Caco-2 (cell line): ENCODE data around the gene RAB11FIP4. TPM values are rescaled to one million over a fixed set of nuclear protein-coding genes. Genes with fewer than 3 reads are reported as not detected.

Experiments
- BruUV-seq: library from RNA; stranded (reverse); fragments of 400-500 nt; replicated peaks from 2 replicates; lab custom pipeline; 2021; lab: Mats Ljungman, UMichigan
- CTCF ChIA-PET: fragments of 300-600 bp; sonication (Branson Sonifier 250); formaldehyde crosslinking; loops from one replicate; lab custom pipeline; 2022; ENCODE audit warnings: antibody characterized with exemption; lab: Charles Lee
- POLR2A ChIA-PET: fragments of 300-600 bp; sonication (Branson Sonifier 250); formaldehyde crosslinking; loops from one replicate; lab custom pipeline; 2022; ENCODE audit warnings: antibody characterized with exemption; lab: Charles Lee
- DNase-seq, 2 experiments: peaks; one replicate each; pipeline versions ENCODE4 v3.0.0 to v3.0.0-alpha.2; 2020 to 2022
- H3K27me3 ChIP-seq: replicated peaks from 2 replicates; pipeline ENCODE4 v1.6.0; 2011; ENCODE audit warnings: low read length; ENCODE audit not compliant: control insufficient read depth, insufficient read depth
- H3K36me3 ChIP-seq: 2 replicates; pipeline ENCODE4 v1.5.1; 2011; ENCODE audit warnings: low read length; ENCODE audit not compliant: control insufficient read depth, insufficient read depth
- H3K4me1 ChIP-seq: fragments of 250-450 bp; sonication (Bioruptor Pico); 2 replicates; pipeline ENCODE4 v1.5.1; 2020; ENCODE audit warnings: mild to moderate bottlenecking
- H3K4me3 ChIP-seq: 2 replicates; pipeline ENCODE4 v1.5.1; 2011; ENCODE audit warnings: low read depth, mild to moderate bottlenecking, control low read depth, low read length
- H3K9me3 ChIP-seq: fragments of 250-450 bp; sonication (Bioruptor Pico); 2 replicates; pipeline ENCODE4 v1.5.1; 2020; ENCODE audit warnings: mild to moderate bottlenecking, moderate library complexity
- H3K27ac Mint-ChIP-seq: one replicate; pipeline ENCODE4 v1.8.0; 2022; ENCODE audit warnings: mixed read lengths; ENCODE audit not compliant: unreplicated experiment
- H3K27me3 Mint-ChIP-seq: one replicate; pipeline ENCODE4 v1.8.0; 2022; ENCODE audit warnings: mixed read lengths; ENCODE audit not compliant: insufficient read depth, unreplicated experiment
- H3K36me3 Mint-ChIP-seq: one replicate; pipeline ENCODE4 v1.8.0; 2022; ENCODE audit warnings: mild to moderate bottlenecking, mixed read lengths; ENCODE audit not compliant: insufficient read depth, unreplicated experiment
- H3K4me1 Mint-ChIP-seq: one replicate; pipeline ENCODE4 v1.8.0; 2022; ENCODE audit warnings: low read depth, mixed read lengths; ENCODE audit not compliant: unreplicated experiment
- H3K4me3 Mint-ChIP-seq: one replicate; pipeline ENCODE4 v1.8.0; 2022; ENCODE audit warnings: mild to moderate bottlenecking, moderate library complexity, mixed read lengths; ENCODE audit not compliant: unreplicated experiment
- H3K9me3 Mint-ChIP-seq: one replicate; pipeline ENCODE4 v1.8.0; 2022; ENCODE audit warnings: mixed read lengths; ENCODE audit not compliant: unreplicated experiment
- CTCF ChIP-seq, 2 experiments: fragments of 200-600 bp in 1 of 2; IDR thresholded peaks; 1 replicate in 1 of 2; 2 replicates in 1 of 2; pipeline versions ENCODE4 v1.5.1 to v1.8.0; 2011 to 2022; ENCODE audit warnings: antibody characterized with exemption in 1 of 2, control low read depth in 1 of 2, inconsistent platforms in 1 of 2, low read depth in 1 of 2, low read length in 1 of 2, mild to moderate bottlenecking in 1 of 2, moderate library complexity in 1 of 2; ENCODE audit not compliant: insufficient read depth in 1 of 2, severe bottlenecking in 1 of 2, unreplicated experiment in 1 of 2
- intact Hi-C: fragments of 100-400 bp; cut with micrococcal nuclease; formaldehyde crosslinking; loops from one replicate; pipeline ENCODE4 v1.10.0; 2022; ENCODE audit not compliant: unreplicated experiment
- total RNA-seq: library from RNA; stranded (reverse); gene quantifications from 2 replicates; pipeline ENCODE4 v1.2.3, GENCODE V29; 2022

Gene RAB11FIP4
- total RNA-seq, 1 experiment from 2014 or later, result 90.3 TPM

GRCh38 chr17:31364012-31364411 is 27.5 kb upstream of the RAB11FIP4 start:
- ChIA-PET POLR2A (no interaction called here), CTCF (no interaction called here)
- Mint-ChIP-seq H3K4me3 (no peak overlapping the region), H3K9me3 (no peaks in the 10 kb centered on the region), H3K27ac (no peak overlapping the region), H3K36me3 (peaks cover 41% of the 10 kb centered on the region), H3K4me1 (peaks cover 6% of the 10 kb centered on the region), H3K27me3 (no peaks in the 10 kb centered on the region)
- intact Hi-C loops, result no loop called here
- no peak for TF ChIP-seq CTCF (IDR thresholded peaks at IDR 0.05; ENCODE audit: insufficient read depth in 1 of 2, low read depth in 1 of 2, low read length in 1 of 2, severe bottlenecking in 1 of 2, unreplicated experiment in 1 of 2)
- Histone ChIP-seq H3K4me1 (no peaks in the 10 kb centered on the region), H3K9me3 (no peaks in the 10 kb centered on the region), H3K4me3 (no peak overlapping the region), H3K36me3 (no peaks in the 10 kb centered on the region), H3K27me3 (no peaks in the 10 kb centered on the region)
- BruUV-seq, result no TSS peak
- DNase-seq, result no peak

GRCh38 chr17:31366088-31366487 is 25.4 kb upstream of the RAB11FIP4 start:
- no peaks in the 10 kb centered on the region for H3K4me1 ChIP-seq
- no peaks in the 10 kb centered on the region for H3K36me3 ChIP-seq
- DNase-seq, result no peak
- intact Hi-C loops, result no loop called here
- ChIA-PET CTCF (interaction anchor here (0.6 kb wide), 1 partner anchor 721 kb away, joined by 4 read pairs; no protein-coding TSS in a partner anchor), POLR2A (interaction anchor here (0.7 kb wide), 1 partner anchor 121 kb away, joined by 5 read pairs; no protein-coding TSS in a partner anchor)
- H3K27me3 ChIP-seq, result no peaks in the 10 kb centered on the region
- H3K9me3 Mint-ChIP-seq, result no peaks in the 10 kb centered on the region
- H3K4me3 ChIP-seq, result no peak overlapping the region
- peaks cover 6% of the 10 kb centered on the region for H3K4me1 Mint-ChIP-seq
- H3K4me3 Mint-ChIP-seq, result no peak overlapping the region
- BruUV-seq, result no TSS peak
- H3K27ac Mint-ChIP-seq, result no peak overlapping the region
- H3K9me3 ChIP-seq, result no peaks in the 10 kb centered on the region
- H3K36me3 Mint-ChIP-seq, result peaks cover 21% of the 10 kb centered on the region
- TF ChIP-seq CTCF (IDR thresholded peaks at IDR 0.05; ENCODE audit: insufficient read depth in 1 of 2, low read depth in 1 of 2, low read length in 1 of 2, severe bottlenecking in 1 of 2, unreplicated experiment in 1 of 2), result no peak
- H3K27me3 Mint-ChIP-seq, result no peaks in the 10 kb centered on the region

- Mint-ChIP-seq H3K36me3 (peaks cover 13% of the 10 kb centered on the region), H3K4me1 (peaks cover 6% of the 10 kb centered on the region), H3K9me3 (no peaks in the 10 kb centered on the region), H3K27ac (no peak overlapping the region), H3K4me3 (no peak overlapping the region), H3K27me3 (no peaks in the 10 kb centered on the region)
- CTCF ChIA-PET, result no interaction called here
- POLR2A ChIA-PET, result no interaction called here
- TF ChIP-seq CTCF (IDR thresholded peaks at IDR 0.05; ENCODE audit: insufficient read depth in 1 of 2, low read depth in 1 of 2, low read length in 1 of 2, severe bottlenecking in 1 of 2, unreplicated experiment in 1 of 2), result no peak
- H3K9me3 ChIP-seq, result no peaks in the 10 kb centered on the region
- DNase-seq, result no peak
- no peak overlapping the region for H3K4me3 ChIP-seq
- BruUV-seq, result no TSS peak
- intact Hi-C loops, result no loop called here
- H3K36me3 ChIP-seq, result no peaks in the 10 kb centered on the region; the same call in 1 of the 2 replicates
- no peaks in the 10 kb centered on the region for H3K27me3 ChIP-seq
- H3K4me1 ChIP-seq, result no peaks in the 10 kb centered on the region
Observed at GRCh38 chr17:31369266-31369665, 22.2 kb upstream of the RAB11FIP4 start.
